Natural killer cell (primary cell): ENCODE results near the gene ANXA2. TPM values are rescaled to one million over a fixed set of nuclear protein-coding genes. Genes with fewer than 3 reads are reported as not detected.

Experiments
- ATAC-seq, 3 donors: fragments of 150-1000 bp in 2 of 3; fragments of 200-7000 bp in 1 of 3; cut with Tn5 transposase; 1 replicate in 1 of 3; 2 replicates in 2 of 3; pipeline ENCODE4 v1.10.0; 2021; ENCODE audit warnings: mild to moderate bottlenecking in 2 of 3, moderate library complexity in 2 of 3
- DNase-seq, 2 donors: peaks; one replicate each; pipeline versions ENCODE4 v3.0.0 to v3.0.0-alpha.2; 2013 to 2021; ENCODE audit warnings: mixed read lengths in 1 of 2
- H3K27ac ChIP-seq: one replicate; pipeline ENCODE4 v1.5.1; 2013; ENCODE audit warnings: mild to moderate bottlenecking, low read length
- H3K27me3 ChIP-seq: one replicate; pipeline ENCODE4 v1.6.1; 2013; ENCODE audit warnings: low read length; ENCODE audit not compliant: control insufficient read depth, insufficient read depth
- H3K36me3 ChIP-seq: one replicate; pipeline ENCODE4 v1.6.1; 2013; ENCODE audit warnings: low read length; ENCODE audit not compliant: control insufficient read depth, insufficient read depth
- H3K4me1 ChIP-seq: one replicate; pipeline ENCODE4 v1.6.1; 2013; ENCODE audit warnings: low read length; ENCODE audit not compliant: control insufficient read depth, insufficient read depth
- H3K4me3 ChIP-seq: one replicate; pipeline ENCODE4 v1.5.1; 2013; ENCODE audit warnings: low read length
- H3K9me3 ChIP-seq: one replicate; pipeline ENCODE4 v1.6.1; 2013; ENCODE audit warnings: low read length; ENCODE audit not compliant: control insufficient read depth, insufficient read depth
- H3K27ac Mint-ChIP-seq, 2 donors: one replicate each; pipeline ENCODE4 v1.8.0; 2022; ENCODE audit warnings: mild to moderate bottlenecking in 2 of 2, mixed read lengths in 2 of 2, moderate library complexity in 1 of 2
- H3K27me3 Mint-ChIP-seq, 2 donors: one replicate each; pipeline ENCODE4 v1.8.0; 2022; ENCODE audit warnings: low read depth in 2 of 2, mixed read lengths in 2 of 2
- H3K36me3 Mint-ChIP-seq: one replicate; pipeline ENCODE4 v1.8.0; 2022; ENCODE audit warnings: mixed read lengths
- H3K4me1 Mint-ChIP-seq, 2 donors: one replicate each; pipeline ENCODE4 v1.8.0; 2022; ENCODE audit warnings: mixed read lengths in 2 of 2
- H3K4me3 Mint-ChIP-seq: one replicate; pipeline ENCODE4 v1.8.0; 2022; ENCODE audit warnings: mild to moderate bottlenecking, moderate library complexity, mixed read lengths
- H3K9me3 Mint-ChIP-seq, 2 donors: one replicate each; pipeline ENCODE4 v1.8.0; 2022; ENCODE audit warnings: mixed read lengths in 2 of 2
- CTCF ChIP-seq: fragments of 200-600 bp; IDR thresholded peaks from one replicate; pipeline ENCODE4 v1.8.0; 2022; ENCODE audit warnings: antibody characterized with exemption
- WGBS: methylation state at CpG from one replicate; pipeline ENCODE4 v1.1.7; 2013; ENCODE audit warnings: missing lambda C conversion rate; ENCODE audit not compliant: insufficient coverage; 5-methylcytosine and 5-hydroxymethylcytosine counted together
- intact Hi-C: fragments of 100-400 bp; cut with micrococcal nuclease; formaldehyde crosslinking; loops from one replicate; pipeline ENCODE4 v1.14.2; 2022
- total RNA-seq, 4 donors: library from RNA; stranded (reverse); fragments of 120-200 nt in 1 of 4; gene quantifications; one replicate each; pipeline versions ENCODE4 v1.2.3 to v1.2.4, GENCODE V29; 2013 to 2022

The ANXA2 gene
- total RNA-seq, 3 donors from 2014 or later (not counting 1 experiment from before 2014, with no cell fraction given) = 132 to 230 (median 155) TPM

DNA sequence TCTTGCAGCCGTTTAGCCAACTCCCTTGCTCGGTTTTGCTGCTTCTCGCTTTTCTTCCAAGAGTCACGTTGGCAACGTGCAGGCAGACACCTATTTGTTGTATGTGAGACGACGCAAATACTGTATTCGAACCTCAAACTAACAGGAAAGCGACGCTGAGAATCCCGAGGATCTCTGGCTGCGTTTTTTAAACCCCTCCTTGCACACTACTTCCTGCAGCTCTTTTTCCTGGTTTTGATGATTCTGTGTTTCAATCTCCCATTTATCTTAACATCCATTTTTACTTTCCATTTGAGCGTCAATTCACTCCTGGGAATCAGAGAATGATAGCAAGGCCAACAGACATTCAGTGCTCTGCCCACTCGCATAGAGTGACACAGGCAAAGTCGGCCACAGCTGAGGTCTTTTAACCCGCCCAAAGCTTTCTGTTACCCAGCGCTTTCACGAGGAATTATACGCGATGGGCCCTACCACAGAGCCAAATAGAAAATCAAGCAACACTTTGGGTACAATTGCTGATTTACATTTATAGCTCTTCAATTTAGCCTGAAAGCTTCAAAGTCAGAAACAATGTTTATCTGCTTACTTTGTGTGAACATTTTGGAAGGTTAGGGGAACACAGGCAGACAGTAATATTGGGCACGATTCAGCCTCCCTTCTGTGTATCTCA is 1.6 kb upstream of the ANXA2 start:
- Mint-ChIP-seq H3K4me1 (peaks cover 35 to 45% of the 10 kb centered on the region in 2 donors), H3K27me3 (no peaks in the 10 kb centered on the region), H3K4me3 (peak overlapping the region; percentile 89), H3K9me3 (peaks cover 0 to 3% of the 10 kb centered on the region in 2 donors), H3K36me3 (no peaks in the 10 kb centered on the region), H3K27ac (peak overlapping the region; percentile 92 to 93)
- Histone ChIP-seq H3K4me1 (peaks cover 26% of the 10 kb centered on the region), H3K9me3 (no peaks in the 10 kb centered on the region), H3K27me3 (no peaks in the 10 kb centered on the region), H3K27ac (no peak overlapping the region), H3K36me3 (no peaks in the 10 kb centered on the region), H3K4me3 (no peak overlapping the region)
- ATAC-seq (no peak), DNase-seq (peak in 1 of 2 donors; percentile 31)
- intact Hi-C loops = loop anchor here (2.0 to 5.0 kb wide), 3 partner anchors 79 to 443 kb away; partner anchors contain the start of gene ICE2
- WGBS = 65% methylated on average over 21 of the region's 21 CpGs
- TF ChIP-seq CTCF = no peak

GRCh38 chr15:60396958-60397771 is 621 bp downstream of the ANXA2 start:
- intact Hi-C loops = loop anchor here (5.0 kb wide), 2 partner anchors 185 to 445 kb away; no protein-coding TSS in a partner anchor
- ATAC-seq = peak; percentile 26 to 52 (median 43)

GRCh38 chr15:60396560-60396957 is 1.2 kb downstream of the ANXA2 start:
- no peaks in the 10 kb centered on the region for H3K9me3 ChIP-seq
- ATAC-seq (no peak), DNase-seq (no peak)
- no peak for TF ChIP-seq CTCF
- WGBS = 81% methylated on average over 5 of the region's 5 CpGs
- H3K4me3 ChIP-seq = peak overlapping the region; percentile 65
- no peaks in the 10 kb centered on the region for H3K36me3 Mint-ChIP-seq
- peak overlapping the region; percentile 84 for H3K4me3 Mint-ChIP-seq
- peaks cover 30% of the 10 kb centered on the region for H3K4me1 ChIP-seq
- H3K27me3 ChIP-seq = no peaks in the 10 kb centered on the region
- no peak overlapping the region for H3K27ac ChIP-seq
- no peaks in the 10 kb centered on the region for H3K27me3 Mint-ChIP-seq
- peaks cover 0 to 3% of the 10 kb centered on the region in 2 donors for H3K9me3 Mint-ChIP-seq
- no peaks in the 10 kb centered on the region for H3K36me3 ChIP-seq
- intact Hi-C loops = loop anchor here (5.0 kb wide), 2 partner anchors 186 to 446 kb away; no protein-coding TSS in a partner anchor
- H3K4me1 Mint-ChIP-seq = peaks cover 52 to 61% of the 10 kb centered on the region in 2 donors
- H3K27ac Mint-ChIP-seq = peak overlapping the region; percentile 53 to 93

More at GRCh38 chr15:60396958-60397771, 621 bp downstream of the ANXA2 start:
- peaks cover 0 to 3% of the 10 kb centered on the region in 2 donors for H3K9me3 Mint-ChIP-seq
- peak overlapping the region; percentile 84 for H3K4me3 Mint-ChIP-seq
- H3K36me3 ChIP-seq = no peaks in the 10 kb centered on the region
- TF ChIP-seq CTCF = no peak
- WGBS = 4% methylated on average over 33 of the region's 37 CpGs
- H3K27ac ChIP-seq = peak overlapping the region; percentile 71
- H3K9me3 ChIP-seq = no peaks in the 10 kb centered on the region
- no peaks in the 10 kb centered on the region for H3K36me3 Mint-ChIP-seq
- peak; percentile 27 to 63 for DNase-seq
- H3K4me1 Mint-ChIP-seq = peaks cover 48 to 57% of the 10 kb centered on the region in 2 donors
- H3K27me3 Mint-ChIP-seq = no peaks in the 10 kb centered on the region
- peaks cover 30% of the 10 kb centered on the region for H3K4me1 ChIP-seq
- H3K27me3 ChIP-seq = no peaks in the 10 kb centered on the region
- H3K4me3 ChIP-seq = peak overlapping the region; percentile 65
- H3K27ac Mint-ChIP-seq = peak overlapping the region; percentile 53 to 93
